ENCODE results near the gene PPP3R1.

PPP3R1 gene

DNA sequence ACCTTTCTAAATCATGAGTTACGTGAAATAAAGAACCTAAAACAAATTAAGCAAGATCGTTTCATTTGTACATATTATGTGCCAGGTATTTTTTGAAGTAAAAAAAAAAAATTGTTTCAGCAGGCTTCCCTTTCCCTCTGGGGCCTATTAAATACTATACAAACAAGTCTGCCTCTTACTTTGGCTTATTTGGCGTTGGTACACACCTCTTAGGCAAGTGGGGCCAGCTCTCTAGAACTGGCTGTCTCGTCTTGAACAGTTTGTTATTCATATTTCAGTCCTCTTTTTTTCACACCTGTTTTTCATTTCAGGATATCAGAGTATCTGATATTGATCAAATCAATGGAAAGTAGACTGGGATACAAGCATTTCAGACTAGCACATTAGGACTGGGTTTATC lies 27.4 kb upstream of the PPP3R1 start:
- Histone ChIP-seq H3K36me3 (ENCODE audit: control insufficient read depth, low read length) (no peaks in the 10 kb centered on the region), H3K4me3 (ENCODE audit: low read length) (no peak overlapping the region), H3K27me3 (ENCODE audit: control insufficient read depth, low read length) (no peaks in the 10 kb centered on the region; the same call in 1 of the 2 replicates), H3K27ac (ENCODE audit: low read depth, low read length) (no peak overlapping the region), H4K20me1 (ENCODE audit: control insufficient read depth, insufficient read depth, low read depth, low read length) (no peaks in the 10 kb centered on the region), H3F3A (ENCODE audit: control insufficient read depth, insufficient read depth) (no peaks in the 10 kb centered on the region), H3K79me2 (ENCODE audit: control insufficient read depth, low read length) (no peaks in the 10 kb centered on the region), H3K9me3 (ENCODE audit: control insufficient read depth, insufficient read depth, low read length) (no peaks in the 10 kb centered on the region), H3K4me2 (ENCODE audit: low read length) (no peak overlapping the region), H3K4me1 (ENCODE audit: control insufficient read depth, low read length) (0 out of 2 replicates have a peak, but pooled peaks cover 3% of the 10 kb centered on the region), H3K9me2 (replicated peaks; ENCODE audit: control insufficient read depth, low read length) (no peaks in the 10 kb centered on the region)
- TF ChIP-seq EZH2phosphoT487 (IDR thresholded peaks at IDR 0.05; ENCODE audit: borderline replicate concordance, low read length) (no peak), CTCF (IDR thresholded peaks at IDR 0.05; ENCODE audit: low read depth, low read length, poor library complexity, severe bottlenecking) (no peak)

DNA sequence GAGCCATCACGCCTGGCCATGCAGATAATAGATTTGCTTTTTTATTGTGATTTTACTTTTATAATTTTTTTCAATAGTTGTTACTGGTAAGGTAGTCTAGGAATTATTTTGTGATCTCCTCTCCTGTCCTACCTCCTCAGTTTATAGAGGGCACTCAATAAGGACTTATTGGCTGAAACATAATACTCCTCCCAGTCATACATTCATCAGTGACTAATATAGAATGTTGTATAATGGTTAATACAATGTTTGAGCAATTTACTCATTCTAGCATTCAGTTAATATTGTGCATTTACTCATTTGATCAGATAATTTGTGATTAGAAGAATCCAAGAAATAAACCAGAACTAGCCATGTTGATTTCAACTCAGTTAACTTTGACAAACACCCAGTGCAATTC lies 25.8 kb upstream of the PPP3R1 start:
- H3K4me1 ChIP-seq (ENCODE audit: control insufficient read depth, low read length): 0 out of 2 replicates have a peak, but pooled peaks cover 3% of the 10 kb centered on the region

DNA sequence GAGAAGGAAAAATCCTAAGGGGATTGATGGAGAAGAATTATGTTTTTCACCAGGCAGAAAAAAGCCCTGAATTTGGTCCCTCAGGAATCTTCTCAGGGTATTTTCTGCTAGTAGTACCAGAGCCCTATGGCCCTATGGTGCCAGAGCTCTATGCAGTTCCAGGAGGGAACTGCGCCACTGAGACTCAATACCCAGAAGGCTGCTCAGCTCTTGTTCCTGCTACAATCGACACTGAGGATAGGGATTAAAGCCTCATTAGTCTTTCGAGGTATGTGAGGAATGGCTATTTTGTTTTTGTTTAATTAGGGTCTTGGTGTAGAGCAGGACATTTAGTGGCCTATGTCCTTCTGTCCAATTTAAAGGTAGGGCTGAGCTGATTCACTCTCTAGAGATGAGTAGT lies 21.7 kb upstream of the PPP3R1 start:
- Histone ChIP-seq H3F3A (ENCODE audit: control insufficient read depth, insufficient read depth) (no peaks in the 10 kb centered on the region), H3K4me2 (ENCODE audit: low read length) (no peak overlapping the region), H3K36me3 (ENCODE audit: control insufficient read depth, low read length) (no peaks in the 10 kb centered on the region), H3K27me3 (ENCODE audit: control insufficient read depth, low read length) (peaks cover 11% of the 10 kb centered on the region), H3K9me2 (replicated peaks; ENCODE audit: control insufficient read depth, low read length) (no peaks in the 10 kb centered on the region), H3K9me3 (ENCODE audit: control insufficient read depth, insufficient read depth, low read length) (no peaks in the 10 kb centered on the region), H3K79me2 (ENCODE audit: control insufficient read depth, low read length) (no peaks in the 10 kb centered on the region), H3K27ac (ENCODE audit: low read depth, low read length) (no peak overlapping the region), H4K20me1 (ENCODE audit: control insufficient read depth, insufficient read depth, low read depth, low read length) (no peaks in the 10 kb centered on the region), H3K4me1 (ENCODE audit: control insufficient read depth, low read length) (no peaks in the 10 kb centered on the region), H3K4me3 (ENCODE audit: low read length) (no peak overlapping the region)
- TF ChIP-seq CTCF (IDR thresholded peaks at IDR 0.05; ENCODE audit: low read depth, low read length, poor library complexity, severe bottlenecking) (no peak), EZH2phosphoT487 (IDR thresholded peaks at IDR 0.05; ENCODE audit: borderline replicate concordance, low read length) (no peak)

More for the DNA sequence above, 25.8 kb upstream of the PPP3R1 start:
- no peak for TF ChIP-seq CTCF (IDR thresholded peaks at IDR 0.05; ENCODE audit: low read depth, low read length, poor library complexity, severe bottlenecking)
- TF ChIP-seq EZH2phosphoT487 (IDR thresholded peaks at IDR 0.05; ENCODE audit: borderline replicate concordance, low read length): no peak
- H3K27ac ChIP-seq (ENCODE audit: low read depth, low read length): no peak overlapping the region
- no peaks in the 10 kb centered on the region for H3K9me3 ChIP-seq (ENCODE audit: control insufficient read depth, insufficient read depth, low read length)
- H3K4me2 ChIP-seq (ENCODE audit: low read length): no peak overlapping the region
- H3K9me2 ChIP-seq (replicated peaks; ENCODE audit: control insufficient read depth, low read length): no peaks in the 10 kb centered on the region
- no peaks in the 10 kb centered on the region for H3K36me3 ChIP-seq (ENCODE audit: control insufficient read depth, low read length)
- no peaks in the 10 kb centered on the region for H3K79me2 ChIP-seq (ENCODE audit: control insufficient read depth, low read length)
- no peak overlapping the region for H3K4me3 ChIP-seq (ENCODE audit: low read length)
- no peaks in the 10 kb centered on the region for H3F3A ChIP-seq (ENCODE audit: control insufficient read depth, insufficient read depth)
- H3K27me3 ChIP-seq (ENCODE audit: control insufficient read depth, low read length): peaks cover 4% of the 10 kb centered on the region
- no peaks in the 10 kb centered on the region for H4K20me1 ChIP-seq (ENCODE audit: control insufficient read depth, insufficient read depth, low read depth, low read length)

Data from DOHH2 (cell line).